H9 (cell line): ENCODE data around the gene CCDC3. TPM values are rescaled to one million over a fixed set of nuclear protein-coding genes. Genes with fewer than 3 reads are reported as not detected.

ENCODE experiments used
- DNase-seq: peaks from one replicate; pipeline ENCODE4 v3.0.0-alpha.2; 2017
- H2AFZ ChIP-seq: one replicate; pipeline ENCODE4 v1.6.1; 2013; ENCODE audit warnings: mild to moderate bottlenecking, low read length, control low read depth, moderate library complexity
- H2AK5ac ChIP-seq: 2 replicates; pipeline ENCODE4 v1.6.1; 2013; ENCODE audit warnings: low read length, control low read depth, mixed read lengths; ENCODE audit not compliant: insufficient read length
- H2BK120ac ChIP-seq: one replicate; pipeline ENCODE4 v1.6.1; 2013; ENCODE audit warnings: low read depth, mild to moderate bottlenecking, low read length, control low read depth, inconsistent platforms; ENCODE audit not compliant: poor library complexity, severe bottlenecking
- H2BK12ac ChIP-seq: 2 replicates; pipeline ENCODE4 v1.6.1; 2013; ENCODE audit warnings: low read length, control low read depth, mixed read lengths, low read depth; ENCODE audit not compliant: insufficient read length
- H2BK15ac ChIP-seq: 2 replicates; pipeline ENCODE4 v1.6.1; 2013; ENCODE audit warnings: low read depth, low read length, control low read depth
- H2BK20ac ChIP-seq: one replicate; pipeline ENCODE4 v1.6.1; 2013; ENCODE audit warnings: low read depth, mild to moderate bottlenecking, low read length, control low read depth, inconsistent platforms; ENCODE audit not compliant: poor library complexity, severe bottlenecking
- H2BK5ac ChIP-seq: 2 replicates; pipeline ENCODE4 v1.6.1; 2013; ENCODE audit warnings: low read length, control low read depth, mixed read lengths; ENCODE audit not compliant: insufficient read length
- H3K14ac ChIP-seq: 2 replicates; pipeline ENCODE4 v1.6.1; 2013; ENCODE audit warnings: low read length, control low read depth; ENCODE audit not compliant: insufficient read depth
- H3K18ac ChIP-seq: 2 replicates; pipeline ENCODE4 v1.6.1; 2013; ENCODE audit warnings: low read depth, mild to moderate bottlenecking, mixed read lengths, low read length, control low read depth; ENCODE audit not compliant: insufficient read length
- H3K23ac ChIP-seq: 2 replicates; pipeline ENCODE4 v1.6.1; 2013; ENCODE audit warnings: low read length, control low read depth, mixed read lengths, low read depth; ENCODE audit not compliant: insufficient read length
- H3K23me2 ChIP-seq: 2 replicates; pipeline ENCODE4 v1.6.1; 2013; ENCODE audit warnings: low read depth, mild to moderate bottlenecking, mixed read lengths, low read length, control low read depth; ENCODE audit not compliant: insufficient read length, poor library complexity, severe bottlenecking
- H3K27ac ChIP-seq: 2 replicates; pipeline ENCODE4 v1.5.1; 2013; ENCODE audit warnings: low read length, control low read depth, mixed read lengths, low read depth; ENCODE audit not compliant: insufficient read length
- H3K27me3 ChIP-seq: 2 replicates; pipeline ENCODE4 v1.6.1; 2013; ENCODE audit warnings: low read length, control low read depth, inconsistent platforms; ENCODE audit not compliant: insufficient read depth
- H3K4ac ChIP-seq: 2 replicates; pipeline ENCODE4 v1.6.1; 2013; ENCODE audit warnings: low read depth, mild to moderate bottlenecking, control low read depth, inconsistent platforms, low read length, moderate library complexity
- H3K4me1 ChIP-seq: 2 replicates; pipeline ENCODE4 v1.6.1; 2013; ENCODE audit warnings: low read length, control low read depth, inconsistent platforms; ENCODE audit not compliant: insufficient read depth
- H3K4me2 ChIP-seq: 2 replicates; pipeline ENCODE4 v1.6.1; 2013; ENCODE audit warnings: low read length, control low read depth, mixed read lengths; ENCODE audit not compliant: insufficient read length, insufficient read depth
- H3K56ac ChIP-seq: 2 replicates; pipeline ENCODE4 v1.6.1; 2013; ENCODE audit warnings: low read depth, mild to moderate bottlenecking, mixed read lengths, low read length, control low read depth; ENCODE audit not compliant: insufficient read length
- H3K79me1 ChIP-seq: 2 replicates; pipeline ENCODE4 v1.6.1; 2013; ENCODE audit warnings: low read depth, mild to moderate bottlenecking, moderate library complexity, low read length, control low read depth, inconsistent platforms; ENCODE audit not compliant: insufficient read depth, poor library complexity, severe bottlenecking
- H3K79me2 ChIP-seq: 2 replicates; pipeline ENCODE4 v1.6.1; 2013; ENCODE audit warnings: low read length, control low read depth, inconsistent platforms; ENCODE audit not compliant: insufficient read depth
- H3K9ac ChIP-seq: 2 replicates; pipeline ENCODE4 v1.6.1; 2013; ENCODE audit warnings: low read length, control low read depth, mixed read lengths; ENCODE audit not compliant: insufficient read length; ENCODE audit errors: extremely low read depth
- H3K9me3 ChIP-seq: one replicate; pipeline ENCODE4 v1.6.1; 2013; ENCODE audit warnings: low read depth, low read length, inconsistent platforms; ENCODE audit not compliant: control insufficient read depth
- H3T11ph ChIP-seq: one replicate; pipeline ENCODE4 v1.6.1; 2013; ENCODE audit warnings: mild to moderate bottlenecking, low read length, control low read depth, inconsistent platforms
- H4K20me1 ChIP-seq: one replicate; pipeline ENCODE4 v1.6.1; 2013; ENCODE audit not compliant: control insufficient read depth, insufficient read length, insufficient read depth
- H4K5ac ChIP-seq: 2 replicates; pipeline ENCODE4 v1.6.1; 2013; ENCODE audit warnings: low read depth, mild to moderate bottlenecking, mixed read lengths, low read length, control low read depth; ENCODE audit not compliant: insufficient read length
- H4K8ac ChIP-seq: replicated peaks from 2 replicates; pipeline ENCODE4 v1.6.1; 2013; ENCODE audit warnings: low read length, control low read depth, mixed read lengths, low read depth; ENCODE audit not compliant: insufficient read length
- H4K91ac ChIP-seq: 2 replicates; pipeline ENCODE4 v1.6.1; 2013; ENCODE audit warnings: low read depth, mild to moderate bottlenecking, moderate library complexity, mixed read lengths, low read length, control low read depth; ENCODE audit not compliant: insufficient read length
- H3K27ac Mint-ChIP-seq, 3 experiments: 2 replicates in 2 of 3; 3 replicates in 1 of 3; pipeline ENCODE4 v1.8.0; 2020 to 2021; ENCODE audit warnings: mixed read lengths in 3 of 3, mild to moderate bottlenecking in 1 of 3, moderate library complexity in 1 of 3
- H3K27me3 Mint-ChIP-seq: 2 replicates; pipeline ENCODE4 v1.8.0; 2021; ENCODE audit warnings: low read depth, mild to moderate bottlenecking, moderate library complexity, mixed read lengths
- H3K36me3 Mint-ChIP-seq, 3 experiments: 2 replicates in 2 of 3; 3 replicates in 1 of 3; pipeline ENCODE4 v1.8.0; 2020 to 2021; ENCODE audit warnings: low read depth in 3 of 3, mixed read lengths in 3 of 3; ENCODE audit not compliant: insufficient read depth in 1 of 3
- H3K4me1 Mint-ChIP-seq, 2 experiments: 2 replicates each; pipeline ENCODE4 v1.8.0; 2020; ENCODE audit warnings: mixed read lengths in 2 of 2
- H3K4me3 Mint-ChIP-seq, 2 experiments: 2 replicates in 1 of 2; 3 replicates in 1 of 2; pipeline ENCODE4 v1.8.0; 2020 to 2021; ENCODE audit warnings: mild to moderate bottlenecking in 2 of 2, mixed read lengths in 2 of 2, moderate library complexity in 1 of 2
- H3K9me3 Mint-ChIP-seq, 2 experiments: 2 replicates in 1 of 2; 3 replicates in 1 of 2; pipeline ENCODE4 v1.8.0; 2020; ENCODE audit warnings: mild to moderate bottlenecking in 2 of 2, mixed read lengths in 2 of 2, moderate library complexity in 1 of 2
- CTCF ChIP-seq: fragments of 200-600 bp; sonication (generic); conservative IDR thresholded peaks from 3 replicates; pipeline ENCODE4 v1.8.0; 2021; ENCODE audit warnings: antibody characterized with exemption, mild to moderate bottlenecking
- WGBS: extraction: QIAGEN DNeasy Blood & Tissue Kit; methylation state at CpG from one replicate; pipeline ENCODE4 v1.1.7; 2013; ENCODE audit warnings: missing lambda C conversion rate, low lambda C conversion rate, mixed read lengths; ENCODE audit not compliant: insufficient read length; ENCODE audit errors: extremely low coverage; 5-methylcytosine and 5-hydroxymethylcytosine counted together
- total RNA-seq: library from RNA; stranded (reverse); gene quantifications from 2 replicates; pipeline ENCODE4 v1.2.1, GENCODE V29; 2021

The CCDC3 gene
- total RNA-seq, 1 experiment from 2014 or later = 2.3 TPM

- Mint-ChIP-seq H3K4me1 (peaks cover 5 to 12% of the 10 kb centered on the region in 2 experiments), H3K4me3 (no peak overlapping the region), H3K27me3 (no peaks in the 10 kb centered on the region), H3K27ac (peak overlapping the region in 1 of 3 experiments; percentile 50; a peak in 1 of 7 replicates), H3K36me3 (peaks cover 0 to under 1% (median 0%) of the 10 kb centered on the region in 3 experiments; a peak in 1 of 7 replicates), H3K9me3 (peaks cover 0 to 1% of the 10 kb centered on the region in 2 experiments; a peak in 2 of 5 replicates)
- no peak overlapping the region for H3K27ac ChIP-seq
- H2BK15ac ChIP-seq = no peak overlapping the region
- no peak overlapping the region for H4K91ac ChIP-seq
- no peak overlapping the region for H2BK5ac ChIP-seq
- no peak overlapping the region for H3K14ac ChIP-seq
- H4K5ac ChIP-seq = no peak overlapping the region
- H2AK5ac ChIP-seq = no peak overlapping the region
- TF ChIP-seq CTCF = no peak
- no peak overlapping the region for H2BK120ac ChIP-seq
- no peak overlapping the region for H3K9ac ChIP-seq
- no peak overlapping the region for H2AFZ ChIP-seq
- no peaks in the 10 kb centered on the region for H3K79me2 ChIP-seq
- H3K79me1 ChIP-seq = no peaks in the 10 kb centered on the region
- no peak overlapping the region for H2BK12ac ChIP-seq
- WGBS = no CpG with 5 or more reads among the region's 8 CpGs
- no peak overlapping the region for H3T11ph ChIP-seq
- DNase-seq = no peak
- no peaks in the 10 kb centered on the region for H4K20me1 ChIP-seq
- H3K4me1 ChIP-seq = no peaks in the 10 kb centered on the region; the same call in 1 of the 2 replicates
- H3K4me2 ChIP-seq = no peak overlapping the region
- H4K8ac ChIP-seq = no peak overlapping the region
- no peaks in the 10 kb centered on the region for H3K23me2 ChIP-seq
- no peak overlapping the region for H3K23ac ChIP-seq
- H2BK20ac ChIP-seq = no peak overlapping the region
- no peak overlapping the region for H3K4ac ChIP-seq
- H3K27me3 ChIP-seq = no peaks in the 10 kb centered on the region
- no peaks in the 10 kb centered on the region for H3K9me3 ChIP-seq
- H3K18ac ChIP-seq = no peak overlapping the region
- no peak overlapping the region for H3K56ac ChIP-seq
These were observed 28.3 kb downstream of the CCDC3 start for GRCh38 chr10:12973149-12973718.
